Esophagus squamous epithelium (tissue), 4 donors: ENCODE data around the gene EEF1B2.
"Not testable (repeated sequence)": the region's sequence is repeated elsewhere in the genome, so short reads cannot be mapped to it uniquely, and the experiment has no call there.

Source experiments
- CTCF ChIP-seq, 6 experiments: fragments of 450-650 bp in 4 of 6; fragments of 200-600 bp in 2 of 6; sonication (generic) in 2 of 6; IDR thresholded peaks; one replicate each; pipeline ENCODE4 v1.5.1; 2016 to 2019; ENCODE audit warnings: antibody characterized with exemption in 6 of 6, mild to moderate bottlenecking in 4 of 6, moderate library complexity in 4 of 6
- POLR2A ChIP-seq, 4 donors: fragments of 450-650 bp; IDR thresholded peaks; one replicate each; pipeline ENCODE4 v1.6.1; 2017; ENCODE audit warnings: antibody characterized with exemption in 4 of 4, mild to moderate bottlenecking in 4 of 4, moderate library complexity in 3 of 4

GRCh38 chr2:206207316-206207715 lies 47.6 kb downstream of the EEF1B2 start:
- TF ChIP-seq CTCF, POLR2A (IDR thresholded peaks at IDR 0.05): not testable (repeated sequence)
